DOHH2 (cell line): ENCODE measurements around the gene HIC2.
"Not testable (repeated sequence)": the region's sequence is repeated elsewhere in the genome, so short reads cannot be mapped to it uniquely, and the experiment has no call there.

ENCODE experiments used
- CTCF ChIP-seq: fragments of 200-600 bp; sonication (generic); IDR thresholded peaks from one replicate; pipeline ENCODE4 v1.5.1; 2014; ENCODE audit warnings: antibody characterized with exemption, mild to moderate bottlenecking, low read depth, low read length; ENCODE audit not compliant: poor library complexity, severe bottlenecking
- EZH2phosphoT487 ChIP-seq: fragments of 200-600 bp; sonication (generic); IDR thresholded peaks from 2 replicates; pipeline ENCODE4 v1.6.1; 2017; ENCODE audit warnings: borderline replicate concordance, mild to moderate bottlenecking, antibody characterized with exemption, low read length, moderate library complexity, mixed read lengths

DNA sequence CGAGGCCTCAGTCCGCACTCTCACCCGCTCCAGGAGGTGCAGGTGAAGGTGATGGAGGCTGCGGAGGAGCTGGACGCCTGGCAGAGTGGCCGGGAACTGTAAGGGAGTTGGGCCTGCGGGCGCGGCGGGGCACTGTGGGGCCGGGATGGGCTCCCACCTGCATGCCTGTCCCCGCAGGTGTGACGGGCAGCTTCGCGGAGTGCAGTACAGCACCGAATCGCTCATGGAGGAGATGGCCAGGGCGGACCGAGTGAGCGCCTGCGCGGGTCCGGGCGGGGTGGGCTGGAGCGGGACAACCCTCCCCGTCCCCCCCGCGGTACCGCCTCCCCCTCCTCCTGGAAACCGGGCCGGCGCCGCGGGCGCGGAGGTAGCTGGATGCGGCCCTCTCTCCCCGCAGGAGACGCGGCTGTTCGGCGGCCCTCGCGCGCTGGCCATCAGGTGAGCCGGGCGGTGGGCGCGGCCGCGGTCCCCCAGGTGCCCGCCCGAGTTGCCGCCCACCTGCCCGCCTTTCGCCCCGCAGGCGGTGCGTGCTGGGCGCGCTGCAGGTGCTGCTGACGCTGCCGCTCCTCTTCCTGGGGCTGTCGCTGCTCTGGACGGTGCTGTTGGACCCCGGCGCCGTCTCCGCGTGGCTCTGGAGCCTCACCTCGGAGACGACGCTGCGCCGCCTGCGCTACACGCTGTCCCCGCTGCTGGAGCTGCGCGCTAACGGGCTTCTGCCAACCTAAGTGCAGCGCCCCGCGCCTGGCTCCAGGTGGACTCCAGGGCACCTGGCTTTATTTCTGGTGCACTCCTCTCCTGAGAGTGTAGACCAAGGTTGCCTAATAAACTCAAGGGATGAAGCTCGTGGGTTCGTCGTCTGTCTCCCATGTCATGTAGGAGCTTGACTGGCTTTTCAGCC lies 52.2 kb downstream of the HIC2 start:
- not testable (repeated sequence) for TF ChIP-seq CTCF, EZH2phosphoT487
